ENCODE measurements around the gene WFDC11.

Gene WFDC11

GRCh38 chr20:45626540-45626939, 43.5 kb downstream of the WFDC11 start:
- DNase-seq (ENCODE audit: low read depth, low spot score), result no peak

GRCh38 chr20:45621593-45621992, 48.4 kb downstream of the WFDC11 start:
- no peak for DNase-seq (ENCODE audit: low read depth, low spot score)

GRCh38 chr20:45617591-45617990, 52.4 kb downstream of the WFDC11 start:
- DNase-seq (ENCODE audit: low read depth, low spot score), result no peak

- no peak for DNase-seq (ENCODE audit: low read depth, low spot score)
Observed at GRCh38 chr20:45612314-45612713, 57.7 kb downstream of the WFDC11 start.

GRCh38 chr20:45611054-45611453, 59.0 kb downstream of the WFDC11 start:
- no peak for DNase-seq (ENCODE audit: low read depth, low spot score)

GRCh38 chr20:45607810-45608209, 62.2 kb downstream of the WFDC11 start:
- no peak for DNase-seq (ENCODE audit: low read depth, low spot score)
